Glutamatergic neuron (in vitro differentiated cells): Measurements from ENCODE around the gene KDM5B. TPM values are rescaled to one million over a fixed set of nuclear protein-coding genes. Genes with fewer than 3 reads are reported as not detected.
"Not testable (repeated sequence)": the region's sequence is repeated elsewhere in the genome, so short reads cannot be mapped to it uniquely, and the experiment has no call there.

Experiments used
- DNase-seq: peaks from one replicate; pipeline ENCODE4 v3.0.0; 2022
- H3K27ac Mint-ChIP-seq: one replicate; pipeline ENCODE4 v1.8.0; 2020; ENCODE audit warnings: mild to moderate bottlenecking, mixed read lengths, inconsistent platforms; ENCODE audit not compliant: unreplicated experiment
- H3K27me3 Mint-ChIP-seq: one replicate; pipeline ENCODE4 v1.8.0; 2020; ENCODE audit warnings: mild to moderate bottlenecking, moderate library complexity, mixed read lengths, inconsistent platforms; ENCODE audit not compliant: unreplicated experiment
- H3K36me3 Mint-ChIP-seq: one replicate; pipeline ENCODE4 v1.8.0; 2020; ENCODE audit warnings: mild to moderate bottlenecking, mixed read lengths, inconsistent platforms; ENCODE audit not compliant: unreplicated experiment
- H3K4me1 Mint-ChIP-seq: one replicate; pipeline ENCODE4 v1.8.0; 2020; ENCODE audit warnings: mild to moderate bottlenecking, low read depth, mixed read lengths, inconsistent platforms; ENCODE audit not compliant: unreplicated experiment
- H3K4me3 Mint-ChIP-seq: one replicate; pipeline ENCODE4 v1.8.0; 2020; ENCODE audit warnings: mild to moderate bottlenecking, mixed read lengths, inconsistent platforms; ENCODE audit not compliant: unreplicated experiment
- H3K9me3 Mint-ChIP-seq: one replicate; pipeline ENCODE4 v1.8.0; 2020; ENCODE audit warnings: mild to moderate bottlenecking, moderate library complexity, mixed read lengths, inconsistent platforms; ENCODE audit not compliant: unreplicated experiment
- total RNA-seq: library from RNA; stranded (reverse); fragmentation: NEBNext Ultra II Directional; extraction: Animal tissue kit (Norgen Biotek cat#: 25700); gene quantifications from one replicate; pipeline ENCODE4 v1.2.1, GENCODE V29; 2021; ENCODE audit not compliant: unreplicated experiment
- TF ChIP-seq, protein P1 (sequence below): fragments of 200-600 bp; sonication (generic); IDR thresholded peaks from one replicate; pipeline ENCODE4 v1.5.0; 2021; ENCODE audit not compliant: partially characterized antibody, unreplicated experiment

KDM5B gene
- total RNA-seq, 1 donor from 2014 or later = 338 TPM

DNA sequence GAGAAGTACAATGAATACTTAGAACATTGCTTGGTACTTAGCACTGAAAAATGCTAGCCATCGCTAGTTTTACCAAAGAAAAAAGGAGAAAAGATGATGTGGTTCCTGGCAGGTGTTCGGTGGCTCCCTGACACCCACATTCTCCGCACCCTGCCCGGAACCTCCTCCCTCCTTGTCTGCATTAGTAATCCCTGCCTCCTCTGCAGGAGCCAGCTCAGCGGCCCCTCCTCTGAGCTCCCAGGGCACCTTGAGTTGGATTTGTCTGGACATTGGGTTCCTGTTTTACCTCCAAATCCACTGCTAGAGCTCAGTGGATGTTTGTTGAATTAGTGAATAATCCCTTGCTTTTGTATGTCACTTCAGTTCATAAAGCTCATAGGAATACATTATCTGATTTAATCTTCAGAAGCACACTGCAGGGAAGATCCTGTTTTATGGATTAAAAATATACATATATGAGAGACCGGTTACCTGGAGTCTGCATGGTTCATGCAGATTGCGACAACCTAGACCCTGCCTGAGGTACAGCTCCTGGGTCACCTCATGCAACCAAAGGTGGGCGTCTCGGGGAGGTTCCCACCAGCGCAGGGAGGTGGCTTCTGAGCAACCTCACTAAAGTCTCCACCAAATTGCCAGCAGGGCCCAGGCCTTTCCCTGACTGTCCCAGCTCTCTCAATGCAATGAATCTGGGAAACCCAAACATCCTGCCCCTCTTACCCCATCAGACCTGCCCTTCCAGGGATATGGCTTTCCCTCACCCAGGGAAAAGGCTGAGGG, 26.7 kb upstream of the KDM5B start:
- H3K27ac Mint-ChIP-seq = no peak overlapping the region
- no peaks in the 10 kb centered on the region for H3K4me1 Mint-ChIP-seq

DNA sequence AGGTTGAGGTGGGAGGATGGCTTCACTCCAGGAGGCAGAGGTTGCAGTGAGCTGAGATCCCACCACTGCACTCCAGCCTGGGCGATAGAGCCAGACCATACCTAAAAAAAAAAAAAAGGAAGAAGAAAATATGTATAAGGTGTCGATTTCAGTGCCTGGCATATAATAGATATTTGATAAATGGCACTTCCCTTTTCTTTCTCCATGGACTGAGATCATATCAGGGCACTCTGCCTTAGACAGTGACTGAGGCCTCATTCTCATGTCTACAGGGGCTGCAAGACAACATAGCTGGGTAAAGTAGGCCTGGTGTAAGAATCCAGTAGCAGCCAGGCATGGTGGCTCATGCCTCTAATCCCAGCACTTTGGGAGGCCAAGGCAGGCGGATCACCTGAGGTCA, 23.7 kb upstream of the KDM5B start:
- no peaks in the 10 kb centered on the region for H3K4me1 Mint-ChIP-seq
- TF ChIP-seq, protein P1, sequence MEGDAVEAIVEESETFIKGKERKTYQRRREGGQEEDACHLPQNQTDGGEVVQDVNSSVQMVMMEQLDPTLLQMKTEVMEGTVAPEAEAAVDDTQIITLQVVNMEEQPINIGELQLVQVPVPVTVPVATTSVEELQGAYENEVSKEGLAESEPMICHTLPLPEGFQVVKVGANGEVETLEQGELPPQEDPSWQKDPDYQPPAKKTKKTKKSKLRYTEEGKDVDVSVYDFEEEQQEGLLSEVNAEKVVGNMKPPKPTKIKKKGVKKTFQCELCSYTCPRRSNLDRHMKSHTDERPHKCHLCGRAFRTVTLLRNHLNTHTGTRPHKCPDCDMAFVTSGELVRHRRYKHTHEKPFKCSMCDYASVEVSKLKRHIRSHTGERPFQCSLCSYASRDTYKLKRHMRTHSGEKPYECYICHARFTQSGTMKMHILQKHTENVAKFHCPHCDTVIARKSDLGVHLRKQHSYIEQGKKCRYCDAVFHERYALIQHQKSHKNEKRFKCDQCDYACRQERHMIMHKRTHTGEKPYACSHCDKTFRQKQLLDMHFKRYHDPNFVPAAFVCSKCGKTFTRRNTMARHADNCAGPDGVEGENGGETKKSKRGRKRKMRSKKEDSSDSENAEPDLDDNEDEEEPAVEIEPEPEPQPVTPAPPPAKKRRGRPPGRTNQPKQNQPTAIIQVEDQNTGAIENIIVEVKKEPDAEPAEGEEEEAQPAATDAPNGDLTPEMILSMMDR = no peak
- no peak overlapping the region for H3K27ac Mint-ChIP-seq
- no peak overlapping the region for H3K4me3 Mint-ChIP-seq
- no peak for DNase-seq
- H3K27me3 Mint-ChIP-seq = no peaks in the 10 kb centered on the region
- peaks cover 3% of the 10 kb centered on the region for H3K9me3 Mint-ChIP-seq
- H3K36me3 Mint-ChIP-seq = no peaks in the 10 kb centered on the region

More for the DNA sequence above, 26.7 kb upstream of the KDM5B start:
- Mint-ChIP-seq H3K36me3 (no peaks in the 10 kb centered on the region), H3K4me3 (no peak overlapping the region), H3K9me3 (peaks cover 4% of the 10 kb centered on the region), H3K27me3 (no peaks in the 10 kb centered on the region)
- TF ChIP-seq, protein P1 = no peak
- DNase-seq = no peak

DNA sequence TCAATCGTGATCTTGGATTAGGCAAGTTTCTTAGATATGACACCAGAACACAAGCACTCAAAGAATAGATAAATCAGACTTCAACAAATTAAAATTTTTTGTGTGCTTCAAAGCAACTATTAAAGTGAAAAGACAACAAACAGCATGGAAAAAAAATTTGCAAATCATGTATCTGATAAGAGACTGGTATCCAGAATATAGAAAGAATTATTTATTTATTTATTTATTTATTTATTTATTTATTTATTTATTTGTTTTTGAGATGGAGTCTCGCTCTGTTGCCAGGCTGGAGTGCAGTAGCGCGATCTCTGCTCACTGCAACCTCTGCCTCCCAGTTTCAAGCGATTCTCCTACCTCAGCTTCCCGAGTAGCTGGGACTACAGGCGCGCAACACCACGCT, 21.0 kb upstream of the KDM5B start:
- not testable (repeated sequence) for H3K4me1 Mint-ChIP-seq, DNase-seq, H3K4me3 Mint-ChIP-seq, H3K27me3 Mint-ChIP-seq, H3K27ac Mint-ChIP-seq, H3K36me3 Mint-ChIP-seq, H3K9me3 Mint-ChIP-seq

DNA sequence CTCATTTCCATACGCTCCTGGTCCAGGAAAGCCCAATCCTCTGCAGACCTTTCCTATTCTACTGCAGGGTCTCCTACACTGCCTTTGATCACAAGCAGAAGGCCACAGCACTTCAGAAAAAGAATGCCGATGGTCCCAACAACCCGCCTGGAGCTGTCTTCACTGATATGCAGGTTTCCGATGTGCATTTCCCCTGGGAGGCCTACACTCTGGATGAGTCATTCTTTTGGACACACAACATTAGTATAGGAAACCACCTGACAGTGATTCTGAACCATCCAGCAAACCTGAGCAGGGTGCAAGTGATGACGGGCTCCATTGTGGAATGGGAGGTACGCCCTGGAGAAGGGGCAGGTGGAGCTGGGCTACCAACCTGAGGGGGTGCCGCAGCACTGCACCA, 17.5 kb upstream of the KDM5B start:
- Mint-ChIP-seq H3K9me3 (peaks cover 6% of the 10 kb centered on the region), H3K27ac (no peak overlapping the region), H3K4me1 (no peaks in the 10 kb centered on the region), H3K4me3 (no peak overlapping the region), H3K36me3 (no peaks in the 10 kb centered on the region), H3K27me3 (no peaks in the 10 kb centered on the region)
- TF ChIP-seq, protein P1 = no peak
- DNase-seq = no peak

DNA sequence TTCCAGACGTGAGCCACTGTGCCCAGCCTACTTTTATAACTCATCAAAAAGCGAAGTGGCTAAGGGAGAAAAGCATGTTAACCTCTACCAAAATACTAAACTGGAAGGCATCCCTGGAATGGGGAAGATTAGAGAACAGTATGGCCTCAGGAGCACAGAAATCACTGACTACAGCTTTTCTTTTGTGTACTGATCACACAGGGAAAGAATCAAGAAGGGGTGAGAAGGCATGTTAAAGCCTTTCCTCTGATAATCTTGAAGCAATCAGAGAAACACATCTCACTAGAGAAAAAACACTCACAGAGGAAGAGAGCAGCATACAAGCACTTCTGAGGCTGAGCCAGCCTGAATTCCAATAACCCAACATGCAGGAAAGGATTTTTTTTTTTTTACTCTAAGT, 13.2 kb upstream of the KDM5B start:
- H3K4me3 Mint-ChIP-seq = no peak overlapping the region

More for the DNA sequence above, 13.2 kb upstream of the KDM5B start:
- Mint-ChIP-seq H3K27ac (no peak overlapping the region), H3K27me3 (no peaks in the 10 kb centered on the region), H3K9me3 (peaks cover 6% of the 10 kb centered on the region), H3K4me1 (no peaks in the 10 kb centered on the region), H3K36me3 (no peaks in the 10 kb centered on the region)
- TF ChIP-seq, protein P1 = no peak
- DNase-seq = no peak
